T-helper 2 cell treated with Interferon-gamma antibody and Interleukin-4, amounts not matched to agents 100 ng/mL and 5 ng/mL, for 36 hours (primary cell): ENCODE measurements around the gene BID. TPM values are rescaled to one million over a fixed set of nuclear protein-coding genes. Genes with fewer than 3 reads are reported as not detected.

Experiments
- intact Hi-C: fragments of 100-400 bp; cut with micrococcal nuclease; formaldehyde crosslinking; loops from one replicate; pipeline ENCODE4 v1.15.1; 2023
- total RNA-seq: library from RNA; stranded (reverse); gene quantifications from 2 replicates; pipeline ENCODE4 v1.2.3, GENCODE V29; 2022

The BID gene
- total RNA-seq, 1 donor from 2014 or later = 30.4 TPM

DNA sequence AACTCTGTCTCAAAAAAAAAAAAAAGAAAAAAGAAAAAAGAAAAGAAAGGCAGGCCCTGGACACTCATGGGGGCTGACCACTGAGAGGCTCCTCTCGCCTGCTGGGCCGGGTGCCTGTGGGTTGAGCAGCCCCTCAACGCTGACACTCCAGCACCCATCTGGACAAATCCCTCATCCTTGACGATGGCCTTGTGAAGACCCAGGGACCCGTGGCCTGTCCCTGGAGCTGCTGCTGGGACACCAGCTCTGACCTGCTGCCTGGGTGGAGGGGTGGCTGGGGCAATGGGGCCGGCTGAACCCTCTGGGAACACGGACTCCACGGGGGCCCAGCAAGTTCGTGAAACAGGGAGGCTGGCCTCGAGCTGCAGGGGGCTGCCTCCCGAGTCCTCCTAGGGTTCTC, 10.5 kb upstream of the BID start:
- intact Hi-C loops = loop anchor here (1.0 kb wide), 1 partner anchor 42 kb away; no protein-coding TSS in a partner anchor

DNA sequence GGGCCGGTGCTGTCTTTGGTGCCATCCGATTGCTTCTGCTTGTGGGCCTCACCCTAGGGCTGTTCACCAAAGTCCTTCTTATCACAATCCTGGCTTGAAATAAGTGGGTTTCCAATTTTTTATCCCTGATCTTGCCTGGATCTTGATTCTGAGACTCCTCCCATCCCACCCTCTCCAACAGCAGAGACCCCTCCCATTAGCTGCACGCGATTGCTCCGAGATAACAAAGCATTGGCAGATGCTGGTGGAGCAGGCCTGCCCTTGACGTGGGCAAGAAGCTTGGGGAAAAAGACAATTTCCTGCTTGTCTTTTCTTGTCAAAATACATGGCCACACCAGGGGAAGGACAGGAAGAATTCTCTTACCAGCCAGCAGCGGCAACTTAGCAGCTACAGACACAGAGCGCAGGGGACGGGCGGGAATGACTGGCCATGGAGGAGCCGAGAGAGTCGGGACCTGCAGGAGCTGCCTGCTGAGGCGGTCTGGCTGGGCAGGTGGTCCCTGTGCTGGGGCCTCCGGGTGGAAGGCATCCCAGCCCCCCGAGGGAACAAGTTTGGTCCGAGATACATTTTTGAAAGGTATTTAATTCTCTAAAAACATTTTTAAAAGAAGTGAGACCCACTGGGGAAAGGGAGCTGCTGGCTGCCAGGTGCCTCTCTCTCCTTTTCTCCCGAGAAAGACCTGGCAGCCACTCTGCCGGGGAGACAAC, 9.7 kb upstream of the BID start:
- intact Hi-C loops = no loop called here

DNA sequence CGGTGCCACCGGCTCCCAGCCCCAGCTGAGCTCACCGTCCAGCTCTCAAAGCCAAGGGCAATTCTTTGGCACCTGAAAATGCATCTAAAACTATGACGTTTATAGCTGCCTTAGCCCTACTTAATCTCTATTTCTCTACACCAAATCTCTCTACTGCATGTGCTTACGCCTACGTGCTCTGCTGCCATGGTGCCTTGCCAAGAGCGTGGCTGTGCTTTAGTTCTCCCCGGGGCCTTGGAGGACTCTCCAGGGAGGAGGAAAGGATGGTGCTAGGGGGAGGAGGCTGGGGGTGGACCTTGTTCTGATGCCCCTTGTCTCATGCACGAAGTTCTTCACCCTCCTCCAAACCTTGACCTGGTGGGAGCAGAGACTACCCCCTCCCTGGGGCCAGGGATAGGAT, 9.0 kb upstream of the BID start:
- intact Hi-C loops = no loop called here

DNA sequence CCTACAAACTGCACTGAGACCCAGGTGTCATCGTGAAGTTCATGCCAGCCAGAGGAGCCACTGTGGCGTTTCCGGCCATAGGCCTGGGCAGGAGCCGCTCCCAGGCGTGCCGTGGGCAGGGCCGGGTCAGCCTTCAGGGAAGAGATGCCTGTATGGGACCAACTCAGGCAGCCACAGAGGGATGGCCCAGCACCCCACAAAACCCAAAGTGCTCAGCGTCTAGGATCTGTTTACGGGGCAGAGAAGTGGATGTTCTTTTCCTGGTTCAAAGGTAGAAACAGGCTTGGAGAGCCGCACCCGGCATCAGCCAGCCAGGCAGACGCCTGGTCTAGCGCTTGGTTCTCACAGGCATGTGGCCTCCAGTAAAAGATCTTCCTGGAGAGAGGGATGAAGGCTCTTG, 8.4 kb upstream of the BID start:
- intact Hi-C loops = no loop called here

DNA sequence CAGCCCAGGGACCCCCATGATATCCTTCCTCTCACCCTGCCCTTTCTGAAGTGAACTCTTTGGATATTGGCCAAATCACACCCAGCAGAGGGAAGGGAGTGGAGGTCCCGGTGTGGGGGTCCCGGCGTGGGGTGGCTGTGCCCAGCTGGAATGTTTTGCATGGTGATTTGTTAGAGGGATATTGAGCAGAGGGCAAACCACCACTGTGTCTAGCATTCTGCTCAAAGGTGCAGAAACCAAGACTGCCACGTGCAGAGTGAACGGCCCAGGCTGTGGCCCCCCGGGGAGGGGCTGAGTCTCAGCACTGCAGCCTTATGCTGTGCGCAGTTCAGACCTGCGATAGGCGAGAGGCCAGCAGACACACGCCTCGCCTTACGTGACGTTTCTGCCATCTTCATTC, 7.9 kb upstream of the BID start:
- intact Hi-C loops = no loop called here

DNA sequence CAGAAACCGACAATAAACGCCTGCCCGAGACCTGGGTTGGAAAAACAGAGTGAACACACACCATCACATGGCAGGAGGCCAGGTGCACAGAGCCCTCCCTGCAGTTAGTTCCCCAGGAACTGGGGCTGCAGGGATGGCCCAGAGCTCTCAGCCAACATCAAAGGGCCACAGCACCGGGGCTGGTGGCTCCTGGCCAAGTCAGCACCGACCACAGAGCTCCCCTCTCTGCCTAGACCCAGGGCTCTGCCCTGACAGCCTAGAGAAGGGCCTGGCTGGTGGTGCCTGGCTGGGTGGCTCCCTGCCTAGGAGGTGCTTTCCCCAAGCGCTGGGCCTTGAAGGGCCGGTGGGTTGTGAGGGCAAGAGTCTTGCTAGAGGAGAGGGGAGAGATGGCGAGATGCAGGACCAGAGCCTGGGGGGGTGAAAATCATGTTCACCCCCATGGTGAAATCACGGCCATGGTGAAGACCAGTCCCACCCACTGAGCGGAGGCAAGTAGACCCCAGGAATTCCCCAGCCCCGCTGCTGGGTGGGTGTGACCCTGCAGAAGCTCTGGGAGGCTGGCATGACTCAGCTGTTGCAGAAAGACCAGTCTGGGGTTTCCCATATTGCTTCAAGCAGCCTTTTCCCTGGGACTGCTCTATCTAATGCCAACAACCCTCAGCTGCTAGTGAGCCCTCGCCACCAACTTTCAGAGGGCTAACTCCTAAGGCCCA, 7.2 kb upstream of the BID start:
- intact Hi-C loops = no loop called here

DNA sequence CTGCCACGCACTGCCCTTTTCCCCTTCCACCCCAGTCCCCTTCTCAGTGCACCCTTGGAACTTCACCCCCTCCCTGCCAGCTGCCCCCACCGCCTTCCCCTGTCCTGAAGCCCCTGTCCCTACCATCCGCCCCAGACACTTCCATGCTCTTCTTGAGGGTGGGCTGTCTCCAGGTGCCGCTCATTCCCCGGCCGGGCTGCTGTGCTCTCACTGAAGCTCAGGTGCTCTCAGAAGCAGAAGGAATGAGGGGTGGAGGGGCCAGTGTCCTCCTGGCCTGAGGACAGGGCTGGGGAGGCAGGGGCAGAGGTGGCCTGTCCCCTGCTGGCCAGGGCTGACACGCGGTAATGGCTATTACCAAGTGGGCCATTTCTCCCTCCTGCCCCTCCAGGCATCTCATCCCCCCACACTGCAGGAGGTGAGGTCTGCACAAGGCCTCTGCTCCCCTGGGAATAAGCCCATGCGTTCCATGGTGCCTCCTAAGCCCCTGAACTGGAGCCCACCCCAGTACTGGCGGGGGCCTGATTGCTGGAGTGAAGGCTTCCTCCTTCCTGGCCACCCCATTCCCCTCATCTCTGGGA, 6.6 kb upstream of the BID start:
- intact Hi-C loops = no loop called here

DNA sequence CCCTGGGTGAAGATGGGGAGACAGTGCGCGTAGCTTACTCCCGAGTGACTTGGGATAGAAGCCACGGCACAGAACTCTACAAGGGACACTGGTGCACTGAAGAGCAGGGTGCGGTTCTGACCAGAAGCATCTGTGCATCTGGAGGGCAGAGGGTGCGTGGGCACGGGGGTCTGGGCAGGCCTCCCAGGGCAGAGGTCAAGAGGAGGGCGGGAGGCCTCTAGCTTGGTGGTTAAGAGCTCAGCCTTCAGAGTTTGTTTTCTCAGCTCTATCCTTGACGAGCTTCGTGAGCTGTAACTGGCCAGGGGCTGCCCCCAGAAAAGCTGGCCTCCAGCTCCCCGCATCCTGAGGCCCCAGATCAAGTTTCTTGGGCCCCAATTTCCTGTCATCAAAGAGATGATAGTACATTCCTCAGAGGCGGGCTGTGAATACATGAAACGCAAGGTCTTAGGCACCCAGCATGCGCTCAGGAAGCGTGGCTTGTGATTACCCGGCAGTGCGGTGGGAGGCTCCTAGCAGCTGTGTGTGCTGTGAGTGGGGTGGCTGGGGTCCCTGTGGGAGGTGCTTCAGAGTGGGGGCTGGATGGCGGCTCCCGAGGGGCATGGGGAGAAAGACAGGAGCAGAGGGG, 6.0 kb upstream of the BID start:
- intact Hi-C loops = no loop called here

DNA sequence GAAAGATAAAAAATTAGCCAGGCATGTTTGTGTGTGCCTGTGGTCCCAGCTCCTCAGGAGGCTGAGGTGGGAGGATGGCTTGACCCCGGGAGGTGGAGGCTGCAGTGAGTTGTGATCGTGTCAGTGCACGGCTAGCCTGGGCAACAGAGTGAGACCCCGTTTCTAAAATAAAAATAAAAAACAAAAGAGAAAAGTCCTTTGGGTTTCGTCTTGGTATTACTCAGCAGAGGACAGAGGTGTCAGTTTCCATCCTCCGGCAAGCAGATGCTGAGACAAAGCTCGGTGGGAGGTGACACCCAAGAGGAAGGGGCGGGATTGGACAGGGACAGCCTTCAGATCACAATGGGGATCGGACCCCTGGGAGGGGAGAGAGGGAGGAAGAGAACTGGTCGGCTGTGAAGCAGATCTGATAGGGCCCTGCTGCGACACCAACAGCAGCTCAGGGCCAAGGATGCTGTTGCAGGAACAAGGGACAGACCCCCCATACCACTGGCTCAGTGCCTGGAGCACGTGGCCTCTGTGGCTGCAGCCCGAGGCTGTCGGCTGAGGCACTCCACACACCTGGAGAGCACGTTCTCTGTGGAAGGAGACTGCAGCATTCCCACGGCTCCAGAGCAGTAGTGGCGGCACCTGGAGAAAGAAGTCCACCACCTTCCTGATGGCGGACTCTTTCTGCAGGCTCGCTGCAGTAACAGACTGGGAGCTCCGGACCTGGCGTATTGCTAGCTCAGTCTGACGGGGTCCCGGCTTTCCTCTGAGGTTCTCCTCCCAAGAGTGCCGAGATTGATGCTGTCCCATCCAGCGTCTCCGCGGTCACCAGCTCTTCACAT, 5.2 kb upstream of the BID start:
- intact Hi-C loops = no loop called here

DNA sequence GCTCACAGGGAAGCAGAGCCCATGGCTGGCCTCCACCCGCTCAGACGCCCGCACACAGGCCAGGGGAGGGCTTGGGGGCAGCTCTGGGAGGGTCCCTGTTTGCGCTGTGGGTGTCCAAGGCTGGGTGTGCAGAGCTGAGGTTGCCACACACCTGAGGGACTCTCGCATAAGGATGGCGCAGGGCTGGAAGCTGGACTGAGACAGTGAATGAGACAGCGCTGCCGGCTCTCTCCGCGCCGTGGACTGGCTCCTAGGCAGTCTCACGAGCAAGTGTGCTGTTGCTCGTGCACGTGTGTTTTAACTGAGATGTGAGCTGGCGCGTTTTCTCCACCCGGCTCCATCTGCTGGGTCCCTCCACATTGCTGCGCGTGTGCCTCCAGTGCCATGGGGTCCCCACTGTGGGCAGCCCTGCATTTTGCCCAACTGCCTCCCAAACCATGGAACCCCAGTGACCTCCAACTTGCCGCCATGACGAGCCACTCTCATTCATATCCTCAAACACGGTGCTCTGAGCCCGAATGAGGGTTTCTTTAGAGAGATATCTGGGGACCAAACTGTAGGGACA, 4.2 kb upstream of the BID start:
- intact Hi-C loops = no loop called here

DNA sequence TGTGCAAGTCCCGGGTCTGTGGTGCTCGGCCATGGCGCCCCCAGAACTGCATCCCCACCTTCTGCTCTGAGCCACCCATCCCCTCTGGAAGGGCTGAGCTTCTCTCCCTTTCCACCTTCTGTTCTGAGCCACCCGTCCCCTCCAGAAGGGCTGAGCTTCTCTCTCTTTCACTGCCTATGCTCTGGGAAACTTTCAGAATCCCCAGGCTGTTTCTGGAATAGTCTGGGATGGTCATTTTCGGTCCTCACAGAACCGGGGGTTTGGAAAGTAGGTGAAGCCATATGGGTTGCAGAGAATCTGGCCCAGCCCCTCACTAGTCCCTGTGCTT, 3.4 kb upstream of the BID start:
- intact Hi-C loops = loop anchor here (1.0 to 2.0 kb wide), 4 partner anchors 10 to 693 kb away; partner anchors contain the start of genes BCL2L13, IL17RA and PEX26

DNA sequence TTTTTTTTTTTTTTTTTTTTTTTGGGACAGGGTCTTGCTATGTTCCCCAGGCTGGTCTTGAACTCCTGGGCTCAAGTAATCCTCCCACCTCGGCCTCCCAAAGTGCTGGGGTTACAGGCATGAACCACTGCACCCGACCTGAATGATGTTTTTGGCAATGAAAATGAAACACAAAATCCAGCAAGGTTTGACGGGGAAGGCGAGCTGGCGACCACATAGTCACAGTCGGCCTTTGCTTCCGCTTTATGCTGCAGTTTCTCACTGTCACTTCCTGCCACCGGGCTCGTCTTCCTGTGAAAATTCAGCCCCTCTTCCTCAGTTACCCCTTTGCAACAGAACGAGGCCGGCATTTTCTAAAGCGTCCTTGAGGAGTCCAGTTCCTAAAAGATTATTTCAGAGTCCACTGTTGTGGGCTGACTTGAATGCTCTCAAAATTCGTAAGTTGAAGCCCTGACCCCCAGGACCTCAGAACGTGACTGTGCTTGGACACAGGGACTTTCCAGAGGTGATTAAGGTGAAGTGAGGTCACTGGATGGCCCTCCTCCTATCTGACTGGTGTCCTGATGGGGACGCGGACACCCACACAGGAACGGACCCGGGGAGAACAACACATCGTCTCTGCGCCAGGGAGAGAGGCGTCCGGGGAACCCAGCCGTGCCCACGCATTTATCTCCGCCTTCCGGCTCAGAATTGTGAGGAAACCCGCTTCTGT, 2.9 kb upstream of the BID start:
- intact Hi-C loops = loop anchor here (1.0 to 2.0 kb wide), 4 partner anchors 10 to 693 kb away; partner anchors contain the start of genes BCL2L13, IL17RA and PEX26

DNA sequence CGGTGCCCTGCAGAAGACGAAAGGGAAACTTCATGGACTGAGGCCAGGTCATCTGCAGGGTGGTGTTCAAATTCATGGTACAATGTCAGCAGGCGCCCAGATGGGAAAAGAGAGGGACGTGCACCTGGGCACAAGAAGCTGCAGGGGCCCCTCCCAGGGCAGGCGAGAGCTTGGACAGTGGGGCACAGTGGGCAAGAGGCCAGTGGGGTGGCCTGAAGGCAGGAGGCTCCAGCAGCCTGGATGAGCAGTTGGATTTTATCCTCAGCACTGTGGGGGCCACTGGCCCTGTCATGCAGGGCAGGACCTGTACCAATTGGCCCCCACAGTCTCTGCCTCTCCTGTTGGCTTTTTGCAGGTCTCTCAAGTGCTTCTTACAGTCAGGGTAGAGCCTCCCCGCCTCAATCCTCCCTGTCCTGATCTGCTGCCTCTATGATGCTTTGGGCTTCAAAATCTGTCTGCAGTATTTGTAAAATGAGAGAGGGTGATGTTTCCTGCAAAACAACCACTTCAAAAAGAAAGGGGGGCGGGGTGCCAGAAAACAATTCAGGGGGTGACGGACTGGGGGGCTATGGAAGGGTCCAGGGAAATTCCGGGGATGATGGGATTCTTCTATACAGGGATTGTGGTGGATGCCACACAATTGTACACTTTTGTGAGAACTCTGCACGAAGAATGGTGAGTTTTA, 1.7 kb upstream of the BID start:
- intact Hi-C loops = loop anchor here (2.0 kb wide), 1 partner anchor 301 kb away; the partner anchor contains the start of gene PEX26

DNA sequence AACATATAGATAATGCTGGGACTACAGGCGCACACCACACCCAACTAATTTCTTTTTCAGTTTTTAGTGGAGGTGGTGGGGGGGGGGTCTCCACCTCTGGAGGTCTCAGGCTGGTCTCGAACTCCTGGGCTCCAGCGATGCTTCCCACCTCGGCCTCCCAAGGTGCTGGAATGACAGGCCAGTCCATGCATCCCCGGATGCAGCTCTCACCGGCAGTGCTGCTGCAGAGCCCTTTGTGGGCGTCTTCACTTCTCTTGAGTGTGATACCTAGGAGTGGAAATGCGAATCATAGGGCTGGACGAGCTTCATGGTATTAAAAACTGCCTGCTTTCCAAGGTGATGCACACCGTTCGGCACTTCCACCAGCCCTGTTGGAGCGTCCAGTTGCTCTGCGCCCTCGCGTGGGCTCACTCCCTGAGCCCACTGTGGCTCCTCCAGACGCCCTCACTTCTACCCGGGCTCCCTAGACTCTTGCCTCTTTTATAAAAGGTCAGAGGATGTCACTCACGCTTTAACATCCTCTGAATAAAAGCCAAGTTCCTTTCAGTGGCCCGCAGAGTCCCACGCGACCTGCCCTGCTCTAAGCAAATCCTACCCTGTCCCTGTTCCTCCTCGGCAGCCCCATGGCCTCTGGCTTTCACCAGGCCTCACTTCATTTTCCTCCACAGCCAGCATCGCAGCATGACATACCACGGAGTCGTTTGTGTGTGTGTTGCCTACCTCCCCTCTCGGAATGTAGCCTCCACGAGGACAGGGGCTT, 837 bp upstream of the BID start:
- intact Hi-C loops = no loop called here

DNA sequence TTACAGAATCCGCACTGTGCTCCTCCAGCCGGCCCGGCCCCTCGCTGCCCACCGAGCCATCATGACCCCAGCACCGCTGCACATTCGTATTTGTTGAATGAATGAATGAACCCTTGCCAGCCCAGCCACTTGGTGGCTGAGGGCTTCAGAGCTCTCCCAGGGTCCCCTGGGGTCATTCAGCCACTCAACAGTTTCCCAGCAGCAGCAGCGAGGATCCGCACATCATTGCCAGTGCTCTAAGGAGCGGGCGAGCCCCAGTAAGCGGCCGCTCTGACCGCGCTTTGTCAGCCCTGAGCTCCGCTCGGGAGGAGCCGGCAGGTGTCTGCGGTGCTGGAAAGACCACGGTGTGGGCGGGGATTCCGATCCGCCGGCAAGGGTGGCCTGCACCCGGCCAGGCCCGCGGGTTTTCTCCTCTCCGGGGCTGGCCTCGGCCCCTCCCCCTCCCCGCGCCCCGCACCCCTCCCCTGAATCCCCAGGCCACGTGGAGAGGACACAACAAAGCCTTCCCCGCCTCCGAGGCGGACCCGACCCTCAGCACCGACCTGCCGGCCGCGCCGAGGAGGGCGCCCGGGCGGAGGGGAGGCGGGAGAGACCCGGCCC, 563 bp downstream of the BID start:
- intact Hi-C loops = no loop called here

DNA sequence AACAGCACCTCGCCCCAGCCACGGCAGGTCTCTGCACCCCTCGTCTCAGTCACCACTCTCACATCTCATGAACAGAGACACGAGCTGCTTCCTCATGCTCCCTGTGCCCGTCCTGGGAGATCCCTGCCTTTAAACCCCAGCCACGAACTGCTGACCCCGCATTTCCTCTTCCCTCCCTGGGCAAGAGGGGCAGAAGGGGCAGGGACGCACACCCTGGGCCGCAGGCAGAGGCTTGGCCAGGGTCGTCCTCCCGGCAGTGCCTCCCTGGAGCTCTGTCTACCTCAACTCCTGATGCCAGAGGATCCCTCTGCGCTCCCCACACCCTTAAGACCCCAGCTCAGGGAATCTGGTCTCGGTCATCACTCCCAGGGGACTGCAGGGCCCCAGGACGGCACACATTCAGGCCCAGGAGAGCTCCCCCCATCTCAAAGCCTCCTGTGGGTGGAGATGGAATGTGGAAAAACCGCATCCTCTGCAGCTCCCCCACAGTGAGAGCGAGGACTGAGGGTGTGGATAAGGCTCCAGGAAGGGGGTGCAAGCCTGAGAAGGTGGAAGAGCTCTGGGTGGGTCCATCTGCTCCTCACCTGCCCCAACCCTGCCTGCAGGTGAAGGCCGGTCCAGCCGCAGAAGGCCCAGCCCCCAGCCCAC, 1.2 kb downstream of the BID start:
- intact Hi-C loops = no loop called here

DNA sequence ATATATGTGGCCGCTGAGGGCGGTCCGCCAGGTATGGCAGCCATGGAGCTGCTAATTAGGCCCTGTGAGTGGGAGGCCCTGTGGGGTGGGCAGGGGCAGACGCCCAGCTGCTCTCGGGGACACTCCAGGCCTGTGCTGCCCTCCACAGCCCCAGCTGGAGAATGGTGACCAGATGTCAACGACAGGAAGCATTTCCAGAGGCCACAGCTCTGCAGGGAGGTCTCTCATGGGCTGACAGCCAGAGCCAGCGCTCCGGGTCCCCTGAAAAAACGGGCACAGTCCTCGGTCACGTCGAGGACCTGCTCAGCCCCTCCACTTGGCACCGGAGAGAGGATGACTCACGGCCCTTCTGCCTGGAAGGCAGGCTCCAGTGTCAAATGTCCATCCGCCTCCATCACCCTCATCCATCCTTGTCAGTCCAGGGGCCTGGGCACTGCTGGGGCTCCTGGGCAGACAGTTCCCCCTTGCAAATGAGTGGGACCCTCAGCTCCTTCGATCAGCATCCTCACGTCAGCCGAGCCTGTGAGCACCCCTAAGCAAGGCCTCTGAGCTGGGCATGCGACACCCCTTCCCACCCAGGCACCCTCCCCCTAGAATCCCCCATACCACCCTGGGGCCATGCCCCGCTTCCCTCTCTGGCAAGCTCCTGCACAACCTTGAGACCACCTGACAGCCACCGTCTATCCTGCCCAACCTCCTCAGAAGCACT, 1.9 kb downstream of the BID start:
- intact Hi-C loops = no loop called here
